Stimulated activated naive CD8-positive, alpha-beta T cell treated with anti-CD3 and anti-CD28 coated beads, Interleukin-15, Interleukin-2, amounts not matched to agents 100 ng/mL and 50 ng/mL, for 24 hours (primary cell): ENCODE results near the gene RAET1E.

Experiments used
- H3K27ac Mint-ChIP-seq: one replicate; pipeline ENCODE4 v1.8.0; 2021; ENCODE audit warnings: mild to moderate bottlenecking, mixed read lengths
- H3K27me3 Mint-ChIP-seq: one replicate; pipeline ENCODE4 v1.8.0; 2021; ENCODE audit warnings: mixed read lengths
- H3K36me3 Mint-ChIP-seq: one replicate; pipeline ENCODE4 v1.8.0; 2021; ENCODE audit warnings: low read depth, mixed read lengths
- H3K4me1 Mint-ChIP-seq: one replicate; pipeline ENCODE4 v1.8.0; 2021; ENCODE audit warnings: low read depth, mixed read lengths
- H3K4me3 Mint-ChIP-seq: one replicate; pipeline ENCODE4 v1.8.0; 2021; ENCODE audit warnings: mild to moderate bottlenecking, mixed read lengths
- H3K9me3 Mint-ChIP-seq: one replicate; pipeline ENCODE4 v1.8.0; 2021; ENCODE audit warnings: mixed read lengths

Gene RAET1E

GRCh38 chr6:149906405-149906804 lies 8.5 kb upstream of the RAET1E start:
- Mint-ChIP-seq H3K27ac (no peak overlapping the region), H3K4me1 (no peaks in the 10 kb centered on the region), H3K36me3 (no peaks in the 10 kb centered on the region), H3K9me3 (peaks cover 10% of the 10 kb centered on the region), H3K4me3 (no peak overlapping the region), H3K27me3 (peaks cover 20% of the 10 kb centered on the region)

- Mint-ChIP-seq H3K36me3 (no peaks in the 10 kb centered on the region), H3K27me3 (peaks cover 16% of the 10 kb centered on the region), H3K27ac (no peak overlapping the region), H3K4me3 (no peak overlapping the region), H3K4me1 (no peaks in the 10 kb centered on the region), H3K9me3 (peaks cover 10% of the 10 kb centered on the region)
These were observed 8.0 kb upstream of the RAET1E start for GRCh38 chr6:149905911-149906371.

GRCh38 chr6:149905371-149905910 lies 7.5 kb upstream of the RAET1E start:
- H3K4me1 Mint-ChIP-seq = no peaks in the 10 kb centered on the region
- H3K9me3 Mint-ChIP-seq = peaks cover 10% of the 10 kb centered on the region
- H3K4me3 Mint-ChIP-seq = no peak overlapping the region
- peaks cover 14% of the 10 kb centered on the region for H3K27me3 Mint-ChIP-seq
- H3K27ac Mint-ChIP-seq = no peak overlapping the region
- H3K36me3 Mint-ChIP-seq = no peaks in the 10 kb centered on the region

- Mint-ChIP-seq H3K27me3 (peaks cover 12% of the 10 kb centered on the region), H3K4me1 (no peaks in the 10 kb centered on the region), H3K27ac (no peak overlapping the region), H3K36me3 (no peaks in the 10 kb centered on the region), H3K9me3 (peaks cover 10% of the 10 kb centered on the region), H3K4me3 (no peak overlapping the region)
These were observed 6.9 kb upstream of the RAET1E start for GRCh38 chr6:149904661-149905370.

- Mint-ChIP-seq H3K27ac (no peak overlapping the region), H3K9me3 (peaks cover 6% of the 10 kb centered on the region), H3K4me3 (no peak overlapping the region), H3K36me3 (no peaks in the 10 kb centered on the region), H3K4me1 (no peaks in the 10 kb centered on the region), H3K27me3 (peaks cover 9% of the 10 kb centered on the region)
These were observed 6.2 kb upstream of the RAET1E start for GRCh38 chr6:149903938-149904611.

GRCh38 chr6:149901444-149902140 lies 3.7 kb upstream of the RAET1E start:
- H3K27me3 Mint-ChIP-seq = peaks cover 9% of the 10 kb centered on the region
- no peaks in the 10 kb centered on the region for H3K36me3 Mint-ChIP-seq
- H3K4me1 Mint-ChIP-seq = peaks cover 2% of the 10 kb centered on the region

DNA sequence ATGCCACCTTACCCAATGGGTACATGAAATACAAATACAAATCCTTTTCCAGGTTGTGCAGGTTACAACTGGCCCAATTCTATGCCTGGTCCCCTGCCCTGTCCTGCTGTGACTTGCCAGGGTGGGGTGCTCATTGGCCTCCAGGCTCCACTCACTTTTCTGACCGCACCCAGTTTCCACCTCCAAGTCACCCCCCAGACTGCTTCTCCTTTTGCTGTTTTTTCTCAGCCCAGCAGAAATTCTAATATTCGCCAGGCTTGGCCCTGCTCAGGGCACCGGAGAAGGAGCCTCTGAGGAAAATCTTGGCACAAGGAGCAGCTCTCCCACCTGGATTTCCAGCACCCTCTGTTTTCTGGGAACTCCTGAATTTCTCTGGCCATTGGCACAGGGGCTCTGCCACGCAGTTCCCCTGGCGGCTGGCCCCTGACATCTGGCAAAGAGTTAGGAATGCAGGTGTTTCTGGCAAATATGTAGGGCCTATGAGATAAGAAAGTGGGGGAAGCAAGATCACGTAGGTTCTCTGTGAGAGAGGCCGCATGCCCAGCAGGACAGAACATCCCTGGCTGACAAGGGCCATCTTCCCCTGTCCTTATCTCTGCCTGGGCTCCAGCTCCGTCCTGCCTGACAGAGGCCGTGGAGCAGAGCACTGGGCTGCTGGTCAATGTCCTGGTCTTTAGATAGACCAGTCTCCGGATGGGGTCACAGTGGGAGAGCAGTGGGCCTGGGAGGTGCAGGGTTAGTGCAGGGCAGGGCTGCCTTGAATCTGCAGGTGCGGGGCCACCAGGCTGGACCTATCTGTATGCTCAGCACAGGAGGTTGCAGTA lies 2.9 kb upstream of the RAET1E start:
- Mint-ChIP-seq H3K9me3 (no peaks in the 10 kb centered on the region), H3K4me1 (peaks cover 10% of the 10 kb centered on the region), H3K27ac (no peak overlapping the region), H3K27me3 (peaks cover 9% of the 10 kb centered on the region), H3K36me3 (no peaks in the 10 kb centered on the region), H3K4me3 (no peak overlapping the region)

More at GRCh38 chr6:149901444-149902140, 3.7 kb upstream of the RAET1E start:
- H3K4me3 Mint-ChIP-seq = no peak overlapping the region
- H3K27ac Mint-ChIP-seq = no peak overlapping the region
- H3K9me3 Mint-ChIP-seq = no peaks in the 10 kb centered on the region

DNA sequence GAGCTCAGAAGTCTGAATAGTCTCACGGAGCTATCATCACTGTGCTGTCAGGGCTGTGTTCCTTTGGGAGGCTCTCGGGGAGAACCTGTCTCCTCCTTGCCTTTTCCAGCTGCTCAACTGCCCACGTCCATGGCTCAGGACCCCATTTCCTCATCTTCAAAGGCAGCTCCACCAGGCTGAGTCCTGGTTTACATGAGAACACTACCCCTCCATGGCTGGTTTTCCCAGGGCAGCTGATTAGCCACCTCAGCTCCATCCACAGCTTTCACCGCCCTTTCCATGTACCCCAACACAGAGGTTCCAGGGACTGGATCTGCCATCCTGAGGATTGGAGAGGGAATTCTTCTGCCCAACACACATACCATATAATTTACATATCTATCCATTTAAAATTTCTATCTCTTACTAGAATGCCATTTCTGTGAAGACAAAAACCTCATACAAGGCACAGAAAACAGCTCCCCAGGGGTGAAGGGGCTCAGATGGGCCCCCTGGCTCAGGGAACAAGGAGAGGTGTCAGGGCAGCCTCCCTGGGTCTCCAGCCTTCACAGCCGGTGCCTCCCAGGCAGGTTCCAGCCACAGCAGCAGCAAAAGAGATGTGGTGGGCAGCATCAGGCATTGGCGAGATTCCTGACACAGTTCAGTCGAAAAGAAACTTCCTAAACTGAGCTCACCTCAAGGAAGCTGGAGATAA lies 2.2 kb upstream of the RAET1E start:
- no peaks in the 10 kb centered on the region for H3K36me3 Mint-ChIP-seq
- peaks cover 9% of the 10 kb centered on the region for H3K27me3 Mint-ChIP-seq
- H3K4me1 Mint-ChIP-seq = peaks cover 10% of the 10 kb centered on the region
- no peak overlapping the region for H3K27ac Mint-ChIP-seq
- no peaks in the 10 kb centered on the region for H3K9me3 Mint-ChIP-seq
- no peak overlapping the region for H3K4me3 Mint-ChIP-seq

DNA sequence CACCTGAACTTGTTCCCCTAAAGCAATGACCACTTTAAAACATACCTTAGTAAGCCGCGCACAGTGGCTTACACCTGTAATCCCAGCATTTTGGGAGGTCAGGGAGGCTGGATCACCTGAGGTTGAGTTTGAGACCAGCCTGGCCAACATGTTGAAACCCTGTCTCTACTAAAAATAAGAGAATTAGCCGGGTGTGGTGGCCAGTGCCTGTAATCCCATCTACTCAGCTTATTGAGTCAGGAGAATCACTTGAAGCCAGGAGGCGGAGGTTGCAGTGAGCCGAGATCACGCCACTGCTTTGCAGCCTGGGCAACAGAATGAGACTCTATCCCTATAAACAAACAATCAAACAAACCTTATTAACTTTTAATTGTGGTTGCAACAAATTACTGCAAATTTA lies 1.6 kb upstream of the RAET1E start:
- Mint-ChIP-seq H3K9me3 (no peaks in the 10 kb centered on the region), H3K27me3 (peaks cover 14% of the 10 kb centered on the region), H3K36me3 (no peaks in the 10 kb centered on the region), H3K27ac (no peak overlapping the region), H3K4me1 (peaks cover 10% of the 10 kb centered on the region), H3K4me3 (no peak overlapping the region)

- Mint-ChIP-seq H3K9me3 (no peaks in the 10 kb centered on the region), H3K4me1 (peaks cover 10% of the 10 kb centered on the region), H3K4me3 (no peak overlapping the region), H3K27ac (no peak overlapping the region), H3K36me3 (no peaks in the 10 kb centered on the region), H3K27me3 (peaks cover 18% of the 10 kb centered on the region)
These were observed 1.1 kb upstream of the RAET1E start for GRCh38 chr6:149898966-149899365.

DNA sequence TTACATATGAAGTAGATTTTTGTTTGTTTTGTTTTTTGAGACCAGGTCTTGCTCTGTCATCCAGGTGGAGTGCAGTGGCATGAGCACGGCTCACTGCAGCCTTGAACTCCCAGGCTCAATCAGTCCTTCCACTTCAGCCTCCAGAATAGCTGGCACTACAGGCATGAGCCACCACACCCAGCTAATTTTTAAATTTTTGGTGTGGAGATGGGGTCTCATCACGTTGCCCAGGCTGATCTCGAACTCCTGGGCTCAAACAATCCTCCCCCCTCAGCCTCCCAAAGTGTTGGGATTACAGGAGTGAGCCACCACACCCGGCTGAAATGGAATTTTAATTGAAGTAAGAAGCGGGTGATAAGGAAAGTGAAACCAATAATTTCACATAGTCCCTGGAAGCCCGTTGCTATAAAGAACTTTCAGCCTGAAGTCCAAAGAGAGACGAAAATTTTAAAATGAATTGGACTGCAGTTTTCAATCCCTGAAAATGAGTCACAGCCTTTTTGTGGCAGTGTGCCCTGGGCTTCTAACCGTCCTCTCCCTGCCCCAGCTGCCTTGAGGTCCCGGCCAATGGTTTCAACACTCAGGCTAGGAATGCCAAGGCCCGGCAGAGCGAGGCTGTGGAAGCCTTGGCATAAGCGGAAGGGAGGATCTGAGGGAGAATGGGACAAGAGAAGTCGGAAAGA lies 757 bp downstream of the RAET1E start:
- H3K4me1 Mint-ChIP-seq = peaks cover 10% of the 10 kb centered on the region
- H3K27me3 Mint-ChIP-seq = peaks cover 9% of the 10 kb centered on the region
- H3K9me3 Mint-ChIP-seq = no peaks in the 10 kb centered on the region
- no peak overlapping the region for H3K27ac Mint-ChIP-seq
- H3K36me3 Mint-ChIP-seq = no peaks in the 10 kb centered on the region
- H3K4me3 Mint-ChIP-seq = no peak overlapping the region

- Mint-ChIP-seq H3K9me3 (no peaks in the 10 kb centered on the region), H3K27me3 (peaks cover 9% of the 10 kb centered on the region), H3K4me1 (peaks cover 10% of the 10 kb centered on the region), H3K27ac (no peak overlapping the region), H3K4me3 (no peak overlapping the region), H3K36me3 (no peaks in the 10 kb centered on the region)
These were observed 1.4 kb downstream of the RAET1E start for GRCh38 chr6:149896491-149896890.

DNA sequence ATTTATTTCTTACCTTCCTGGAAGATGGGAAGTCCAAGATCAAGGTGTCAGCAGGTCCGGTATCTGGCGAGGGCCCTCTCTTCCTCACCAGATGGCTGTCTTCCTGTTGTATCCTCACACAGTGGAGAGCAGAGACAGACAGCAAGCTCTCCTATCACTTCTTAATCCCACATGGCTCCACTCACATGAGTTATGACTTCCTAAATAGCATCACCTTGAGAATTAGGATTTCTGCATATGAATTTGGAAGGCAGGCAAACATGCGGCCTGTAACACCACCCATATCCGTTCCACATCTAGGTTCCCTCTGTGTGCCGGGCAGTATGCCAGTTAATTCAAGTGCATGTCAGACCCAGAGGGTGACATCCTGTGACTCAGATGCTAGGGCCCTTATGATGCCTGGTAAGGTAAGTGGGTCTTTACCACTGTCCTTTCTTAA lies 2.1 kb downstream of the RAET1E start:
- Mint-ChIP-seq H3K36me3 (no peaks in the 10 kb centered on the region), H3K4me1 (peaks cover 10% of the 10 kb centered on the region), H3K9me3 (no peaks in the 10 kb centered on the region), H3K4me3 (no peak overlapping the region), H3K27me3 (peaks cover 9% of the 10 kb centered on the region), H3K27ac (no peak overlapping the region)
